Measurements from ENCODE around the gene IGDCC3. TPM values are rescaled to one million over a fixed set of nuclear protein-coding genes. Genes with fewer than 3 reads are reported as not detected.

IGDCC3 gene
- total RNA-seq, 1 experiment from 2014 or later = not detected

- intact Hi-C loops (cut with micrococcal nuclease; ENCODE audit: unreplicated experiment) = no loop called here
- Mint-ChIP-seq H3K4me1 (ENCODE audit: low read depth, unreplicated experiment) (peaks cover 14% of the 10 kb centered on the region), H3K4me3 (ENCODE audit: low read depth, unreplicated experiment) (no peak overlapping the region), H3K27ac (ENCODE audit: unreplicated experiment) (no peak overlapping the region), H3K36me3 (ENCODE audit: insufficient read depth, unreplicated experiment) (no peaks in the 10 kb centered on the region), H3K27me3 (ENCODE audit: unreplicated experiment) (peaks cover 60% of the 10 kb centered on the region), H3K9me3 (ENCODE audit: low read depth, unreplicated experiment) (no peaks in the 10 kb centered on the region)
- DNase-seq = peak; percentile 58
- no peak for TF ChIP-seq CTCF (IDR thresholded peaks at IDR 0.05; ENCODE audit: unreplicated experiment)
- CTCF ChIA-PET = no interaction called here
- no TSS peak for BruUV-seq (replicated peaks)
Observed at GRCh38 chr15:65365229-65365628, 12.6 kb downstream of the IGDCC3 start.

GRCh38 chr15:65363766-65364165 is 14.0 kb downstream of the IGDCC3 start:
- H3K36me3 Mint-ChIP-seq (ENCODE audit: insufficient read depth, unreplicated experiment) = no peaks in the 10 kb centered on the region
- peaks cover 66% of the 10 kb centered on the region for H3K27me3 Mint-ChIP-seq (ENCODE audit: unreplicated experiment)
- CTCF ChIA-PET = interaction anchor here (0.7 kb wide), 1 partner anchor 48 kb away, joined by 5 read pairs; no protein-coding TSS in a partner anchor
- no peak for DNase-seq
- no peaks in the 10 kb centered on the region for H3K9me3 Mint-ChIP-seq (ENCODE audit: low read depth, unreplicated experiment)
- H3K27ac Mint-ChIP-seq (ENCODE audit: unreplicated experiment) = no peak overlapping the region
- no TSS peak for BruUV-seq (replicated peaks)
- intact Hi-C loops (cut with micrococcal nuclease; ENCODE audit: unreplicated experiment) = no loop called here
- no peak overlapping the region for H3K4me3 Mint-ChIP-seq (ENCODE audit: low read depth, unreplicated experiment)
- H3K4me1 Mint-ChIP-seq (ENCODE audit: low read depth, unreplicated experiment) = peaks cover 14% of the 10 kb centered on the region
- no peak for TF ChIP-seq CTCF (IDR thresholded peaks at IDR 0.05; ENCODE audit: unreplicated experiment)

GRCh38 chr15:65363306-65363705 is 14.5 kb downstream of the IGDCC3 start:
- Mint-ChIP-seq H3K9me3 (ENCODE audit: low read depth, unreplicated experiment) (no peaks in the 10 kb centered on the region), H3K36me3 (ENCODE audit: insufficient read depth, unreplicated experiment) (no peaks in the 10 kb centered on the region), H3K27ac (ENCODE audit: unreplicated experiment) (no peak overlapping the region), H3K4me1 (ENCODE audit: low read depth, unreplicated experiment) (peaks cover 14% of the 10 kb centered on the region), H3K27me3 (ENCODE audit: unreplicated experiment) (peaks cover 65% of the 10 kb centered on the region), H3K4me3 (ENCODE audit: low read depth, unreplicated experiment) (no peak overlapping the region)
- no peak for TF ChIP-seq CTCF (IDR thresholded peaks at IDR 0.05; ENCODE audit: unreplicated experiment)
- CTCF ChIA-PET = interaction anchor here (0.7 kb wide), 1 partner anchor 48 kb away, joined by 5 read pairs; no protein-coding TSS in a partner anchor
- DNase-seq = no peak
- BruUV-seq (replicated peaks) = no TSS peak
- intact Hi-C loops (cut with micrococcal nuclease; ENCODE audit: unreplicated experiment) = no loop called here

GRCh38 chr15:65362491-65362890 is 15.3 kb downstream of the IGDCC3 start:
- peaks cover 14% of the 10 kb centered on the region for H3K4me1 Mint-ChIP-seq (ENCODE audit: low read depth, unreplicated experiment)
- no peak overlapping the region for H3K4me3 Mint-ChIP-seq (ENCODE audit: low read depth, unreplicated experiment)
- H3K9me3 Mint-ChIP-seq (ENCODE audit: low read depth, unreplicated experiment) = no peaks in the 10 kb centered on the region
- H3K27ac Mint-ChIP-seq (ENCODE audit: unreplicated experiment) = no peak overlapping the region
- intact Hi-C loops (cut with micrococcal nuclease; ENCODE audit: unreplicated experiment) = no loop called here
- CTCF ChIA-PET = no interaction called here
- BruUV-seq (replicated peaks) = no TSS peak
- DNase-seq = no peak
- H3K27me3 Mint-ChIP-seq (ENCODE audit: unreplicated experiment) = peaks cover 65% of the 10 kb centered on the region
- H3K36me3 Mint-ChIP-seq (ENCODE audit: insufficient read depth, unreplicated experiment) = no peaks in the 10 kb centered on the region
- TF ChIP-seq CTCF (IDR thresholded peaks at IDR 0.05; ENCODE audit: unreplicated experiment) = no peak

Data from Calu3 (cell line).